H1 (cell line): ENCODE results near the gene POLDIP2. TPM values are rescaled to one million over a fixed set of nuclear protein-coding genes. Genes with fewer than 3 reads are reported as not detected.
A peak's percentile ranks its signal among the peaks of the same experiment; 100 is the strongest.

Experiments used
- GABPA ChIP-seq: IDR thresholded peaks from 2 replicates; pipeline ENCODE4 v1.6.1; 2011; ENCODE audit warnings: mild to moderate bottlenecking, low read length, moderate library complexity, borderline replicate concordance; ENCODE audit not compliant: insufficient read depth
- NANOG ChIP-seq: IDR thresholded peaks from 2 replicates; pipeline ENCODE4 v1.6.1; 2011; ENCODE audit warnings: low read length, low read depth, mild to moderate bottlenecking, inconsistent platforms; ENCODE audit not compliant: insufficient read depth, poor library complexity, severe bottlenecking
- RAD21 ChIP-seq, 2 experiments: IDR thresholded peaks in 1 of 2; conservative IDR thresholded peaks in 1 of 2; 2 replicates each; pipeline ENCODE4 v1.6.1; 2011; ENCODE audit warnings: low read depth in 2 of 2, low read length in 2 of 2, improper control_type of control experiment in 1 of 2, inconsistent platforms in 1 of 2, mild to moderate bottlenecking in 1 of 2, moderate library complexity in 1 of 2
- RNF2 ChIP-seq: fragments of 200-900, 300-1000 bp; sonication (generic); IDR thresholded peaks from 2 replicates; pipeline ENCODE4 v1.7.1; 2016; ENCODE audit warnings: borderline replicate concordance, low read depth, mild to moderate bottlenecking, antibody characterized with exemption, low read length; ENCODE audit not compliant: poor library complexity, severe bottlenecking; ENCODE audit errors: missing control alignments
- SAP30 ChIP-seq: fragments of 300-600 bp; sonication (generic); IDR thresholded peaks from 2 replicates; pipeline ENCODE4 v1.7.1; 2012; ENCODE audit warnings: low read length, moderate library complexity, mild to moderate bottlenecking, inconsistent platforms; ENCODE audit not compliant: insufficient read depth, insufficient replicate concordance
- TAF7 ChIP-seq: optimal IDR thresholded peaks from 2 replicates; pipeline ENCODE3; 2011; ENCODE audit warnings: low read depth, mild to moderate bottlenecking, inconsistent platforms, low read length, moderate library complexity, borderline replicate concordance
- polyA plus RNA-seq, 7 experiments: library from polyadenylated mRNA; depleted of rRNA in 3 of 7; stranded (reverse) in 5 of 7; unstranded in 2 of 7; fragments of >200 nt in 5 of 7; fragments of 200-250 nt in 2 of 7; gene quantifications; 1 replicate in 5 of 7; 2 replicates in 1 of 7; 4 replicates in 1 of 7; pipeline versions ENCODE4 v1.2.1 to v1.2.3, GENCODE V29; 2011 to 2013; ENCODE audit warnings: missing spikeins in 2 of 7, mixed read lengths in 2 of 7
- total RNA-seq: library from RNA; stranded (reverse); fragmentation: NEBNext Ultra II Directional; extraction: Animal tissue kit (Norgen Biotek cat#: 25700); gene quantifications from 2 replicates; pipeline ENCODE4 v1.2.1, GENCODE V29; 2021
- TF ChIP-seq, protein P1 (sequence below): fragments of 300-600 bp; sonication (generic); IDR thresholded peaks from 2 replicates; pipeline ENCODE4 v1.7.1; 2012; ENCODE audit warnings: low read length, moderate library complexity, mild to moderate bottlenecking, inconsistent platforms; ENCODE audit not compliant: insufficient replicate concordance

Gene POLDIP2
- total and polyA plus RNA-seq, 2 of the 8 experiments (the other 6 are each of a cell fraction or from before 2014, with no cell fraction given), result 74.0 to 76.1 TPM

DNA sequence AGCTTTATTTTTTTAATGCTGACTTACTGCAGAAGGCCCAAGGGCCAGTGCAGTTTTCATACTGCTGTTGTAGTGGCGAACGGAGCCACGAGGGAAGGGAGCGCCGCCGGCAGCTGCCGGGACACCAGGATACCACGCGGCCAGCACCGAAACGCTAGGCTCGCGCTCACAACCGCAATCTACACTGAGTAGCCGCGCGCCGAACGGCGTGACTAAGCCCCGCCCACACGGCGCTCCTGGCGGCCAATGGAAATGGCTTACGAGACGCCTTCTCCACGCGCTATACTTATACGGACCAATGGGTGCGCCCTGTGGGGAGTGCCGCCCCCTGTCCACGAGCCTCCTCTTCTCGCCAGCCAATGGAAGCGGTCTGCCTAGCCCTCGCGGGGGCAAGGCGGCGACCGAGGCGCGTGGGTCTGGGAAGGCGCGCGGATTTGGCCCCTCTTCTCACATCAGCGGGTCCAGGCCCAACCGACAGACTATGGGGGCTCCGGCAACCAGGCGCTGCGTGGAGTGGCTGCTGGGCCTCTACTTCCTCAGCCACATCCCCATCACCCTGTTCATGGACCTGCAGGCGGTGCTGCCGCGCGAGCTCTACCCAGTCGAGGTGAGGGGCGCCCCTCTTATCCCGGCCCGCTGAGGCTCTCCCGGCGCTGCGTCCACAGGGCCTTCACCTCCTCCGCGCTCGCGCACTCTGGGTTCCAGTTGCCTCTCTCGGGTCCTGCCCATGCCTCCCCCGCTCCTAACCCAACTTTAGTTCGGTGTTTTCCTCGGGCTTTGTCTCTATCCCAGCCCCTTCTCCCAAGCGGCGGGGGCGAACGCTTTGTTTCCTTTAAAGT is 38.3 kb downstream of the POLDIP2 start, which contains the start of gene TMEM97 (continued):
- TF ChIP-seq, protein P1, sequence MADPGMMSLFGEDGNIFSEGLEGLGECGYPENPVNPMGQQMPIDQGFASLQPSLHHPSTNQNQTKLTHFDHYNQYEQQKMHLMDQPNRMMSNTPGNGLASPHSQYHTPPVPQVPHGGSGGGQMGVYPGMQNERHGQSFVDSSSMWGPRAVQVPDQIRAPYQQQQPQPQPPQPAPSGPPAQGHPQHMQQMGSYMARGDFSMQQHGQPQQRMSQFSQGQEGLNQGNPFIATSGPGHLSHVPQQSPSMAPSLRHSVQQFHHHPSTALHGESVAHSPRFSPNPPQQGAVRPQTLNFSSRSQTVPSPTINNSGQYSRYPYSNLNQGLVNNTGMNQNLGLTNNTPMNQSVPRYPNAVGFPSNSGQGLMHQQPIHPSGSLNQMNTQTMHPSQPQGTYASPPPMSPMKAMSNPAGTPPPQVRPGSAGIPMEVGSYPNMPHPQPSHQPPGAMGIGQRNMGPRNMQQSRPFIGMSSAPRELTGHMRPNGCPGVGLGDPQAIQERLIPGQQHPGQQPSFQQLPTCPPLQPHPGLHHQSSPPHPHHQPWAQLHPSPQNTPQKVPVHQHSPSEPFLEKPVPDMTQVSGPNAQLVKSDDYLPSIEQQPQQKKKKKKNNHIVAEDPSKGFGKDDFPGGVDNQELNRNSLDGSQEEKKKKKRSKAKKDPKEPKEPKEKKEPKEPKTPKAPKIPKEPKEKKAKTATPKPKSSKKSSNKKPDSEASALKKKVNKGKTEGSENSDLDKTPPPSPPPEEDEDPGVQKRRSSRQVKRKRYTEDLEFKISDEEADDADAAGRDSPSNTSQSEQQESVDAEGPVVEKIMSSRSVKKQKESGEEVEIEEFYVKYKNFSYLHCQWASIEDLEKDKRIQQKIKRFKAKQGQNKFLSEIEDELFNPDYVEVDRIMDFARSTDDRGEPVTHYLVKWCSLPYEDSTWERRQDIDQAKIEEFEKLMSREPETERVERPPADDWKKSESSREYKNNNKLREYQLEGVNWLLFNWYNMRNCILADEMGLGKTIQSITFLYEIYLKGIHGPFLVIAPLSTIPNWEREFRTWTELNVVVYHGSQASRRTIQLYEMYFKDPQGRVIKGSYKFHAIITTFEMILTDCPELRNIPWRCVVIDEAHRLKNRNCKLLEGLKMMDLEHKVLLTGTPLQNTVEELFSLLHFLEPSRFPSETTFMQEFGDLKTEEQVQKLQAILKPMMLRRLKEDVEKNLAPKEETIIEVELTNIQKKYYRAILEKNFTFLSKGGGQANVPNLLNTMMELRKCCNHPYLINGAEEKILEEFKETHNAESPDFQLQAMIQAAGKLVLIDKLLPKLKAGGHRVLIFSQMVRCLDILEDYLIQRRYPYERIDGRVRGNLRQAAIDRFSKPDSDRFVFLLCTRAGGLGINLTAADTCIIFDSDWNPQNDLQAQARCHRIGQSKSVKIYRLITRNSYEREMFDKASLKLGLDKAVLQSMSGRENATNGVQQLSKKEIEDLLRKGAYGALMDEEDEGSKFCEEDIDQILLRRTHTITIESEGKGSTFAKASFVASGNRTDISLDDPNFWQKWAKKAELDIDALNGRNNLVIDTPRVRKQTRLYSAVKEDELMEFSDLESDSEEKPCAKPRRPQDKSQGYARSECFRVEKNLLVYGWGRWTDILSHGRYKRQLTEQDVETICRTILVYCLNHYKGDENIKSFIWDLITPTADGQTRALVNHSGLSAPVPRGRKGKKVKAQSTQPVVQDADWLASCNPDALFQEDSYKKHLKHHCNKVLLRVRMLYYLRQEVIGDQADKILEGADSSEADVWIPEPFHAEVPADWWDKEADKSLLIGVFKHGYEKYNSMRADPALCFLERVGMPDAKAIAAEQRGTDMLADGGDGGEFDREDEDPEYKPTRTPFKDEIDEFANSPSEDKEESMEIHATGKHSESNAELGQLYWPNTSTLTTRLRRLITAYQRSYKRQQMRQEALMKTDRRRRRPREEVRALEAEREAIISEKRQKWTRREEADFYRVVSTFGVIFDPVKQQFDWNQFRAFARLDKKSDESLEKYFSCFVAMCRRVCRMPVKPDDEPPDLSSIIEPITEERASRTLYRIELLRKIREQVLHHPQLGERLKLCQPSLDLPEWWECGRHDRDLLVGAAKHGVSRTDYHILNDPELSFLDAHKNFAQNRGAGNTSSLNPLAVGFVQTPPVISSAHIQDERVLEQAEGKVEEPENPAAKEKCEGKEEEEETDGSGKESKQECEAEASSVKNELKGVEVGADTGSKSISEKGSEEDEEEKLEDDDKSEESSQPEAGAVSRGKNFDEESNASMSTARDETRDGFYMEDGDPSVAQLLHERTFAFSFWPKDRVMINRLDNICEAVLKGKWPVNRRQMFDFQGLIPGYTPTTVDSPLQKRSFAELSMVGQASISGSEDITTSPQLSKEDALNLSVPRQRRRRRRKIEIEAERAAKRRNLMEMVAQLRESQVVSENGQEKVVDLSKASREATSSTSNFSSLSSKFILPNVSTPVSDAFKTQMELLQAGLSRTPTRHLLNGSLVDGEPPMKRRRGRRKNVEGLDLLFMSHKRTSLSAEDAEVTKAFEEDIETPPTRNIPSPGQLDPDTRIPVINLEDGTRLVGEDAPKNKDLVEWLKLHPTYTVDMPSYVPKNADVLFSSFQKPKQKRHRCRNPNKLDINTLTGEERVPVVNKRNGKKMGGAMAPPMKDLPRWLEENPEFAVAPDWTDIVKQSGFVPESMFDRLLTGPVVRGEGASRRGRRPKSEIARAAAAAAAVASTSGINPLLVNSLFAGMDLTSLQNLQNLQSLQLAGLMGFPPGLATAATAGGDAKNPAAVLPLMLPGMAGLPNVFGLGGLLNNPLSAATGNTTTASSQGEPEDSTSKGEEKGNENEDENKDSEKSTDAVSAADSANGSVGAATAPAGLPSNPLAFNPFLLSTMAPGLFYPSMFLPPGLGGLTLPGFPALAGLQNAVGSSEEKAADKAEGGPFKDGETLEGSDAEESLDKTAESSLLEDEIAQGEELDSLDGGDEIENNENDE, result no peak
- TF ChIP-seq TAF7 (peak; percentile 67), GABPA (0 out of 2 replicates have a peak, but pooled peaks have one; percentile 21), SAP30 (no peak), RAD21 (IDR thresholded peaks at IDR 0.05 in 1 of 2, conservative IDR thresholded peaks at IDR 0.05 in 1 of 2; ENCODE audit: low read depth in 2 of 2, low read length in 2 of 2) (no peak), NANOG (no peak), RNF2 (no peak)
